ENCODE measurements around the gene CDH23. TPM values are rescaled to one million over a fixed set of nuclear protein-coding genes. Genes with fewer than 3 reads are reported as not detected.

The CDH23 gene
- total and polyA plus RNA-seq, 2 of the 8 experiments (the other 6 are each of a cell fraction or from before 2014, with no cell fraction given): 1.9 to 4.9 TPM

DNA sequence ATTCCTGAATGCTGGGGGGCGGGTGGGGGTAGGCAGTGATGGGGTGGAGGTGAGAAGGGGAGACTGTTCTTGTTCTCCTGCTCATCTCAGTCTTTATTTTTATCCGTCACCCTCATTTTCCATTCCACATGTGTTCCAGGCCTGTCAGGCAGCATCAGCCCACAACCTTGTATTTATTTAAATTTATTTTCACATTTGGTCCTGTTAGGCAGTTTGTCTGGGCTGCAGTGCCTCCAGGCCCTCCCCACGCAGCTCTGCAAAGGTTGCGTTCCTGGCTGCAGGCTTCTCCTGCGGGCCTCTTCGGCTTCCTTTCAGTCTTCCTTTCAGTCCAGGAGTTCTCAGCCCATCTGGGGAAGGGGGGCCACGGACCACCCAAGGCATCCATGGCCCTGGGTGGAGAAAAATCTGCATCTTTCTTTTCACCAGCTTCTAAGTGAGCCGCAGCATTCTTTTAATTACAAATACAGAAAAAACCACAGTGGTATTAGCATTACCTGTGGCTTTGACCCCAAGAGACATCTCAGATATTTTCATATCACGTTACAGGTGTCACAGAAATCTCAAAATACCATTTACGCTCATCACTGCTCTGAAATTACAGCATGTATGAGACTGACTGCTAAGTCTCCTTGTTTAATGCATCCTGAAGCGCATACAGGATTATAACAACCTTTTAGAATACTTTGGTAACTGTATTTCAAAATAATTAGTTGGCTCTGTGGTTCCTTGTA lies 228.9 kb downstream of the CDH23 start (continued):
- TF ChIP-seq, protein P1, sequence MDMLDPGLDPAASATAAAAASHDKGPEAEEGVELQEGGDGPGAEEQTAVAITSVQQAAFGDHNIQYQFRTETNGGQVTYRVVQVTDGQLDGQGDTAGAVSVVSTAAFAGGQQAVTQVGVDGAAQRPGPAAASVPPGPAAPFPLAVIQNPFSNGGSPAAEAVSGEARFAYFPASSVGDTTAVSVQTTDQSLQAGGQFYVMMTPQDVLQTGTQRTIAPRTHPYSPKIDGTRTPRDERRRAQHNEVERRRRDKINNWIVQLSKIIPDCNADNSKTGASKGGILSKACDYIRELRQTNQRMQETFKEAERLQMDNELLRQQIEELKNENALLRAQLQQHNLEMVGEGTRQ (IDR thresholded peaks at IDR 0.05; ENCODE audit: low read length): no peak
- no peak for TF ChIP-seq NRF1 (IDR thresholded peaks at IDR 0.05; ENCODE audit: low read depth, low read length)
- TF ChIP-seq RXRA (IDR thresholded peaks at IDR 0.05; ENCODE audit: insufficient read depth, low read depth, low read length): no peak
- TF ChIP-seq CTBP2 (IDR thresholded peaks at IDR 0.05; ENCODE audit: borderline replicate concordance, insufficient read depth, insufficient read length, low read length): no peak
- TF ChIP-seq CBX8 (IDR thresholded peaks at IDR 0.05; ENCODE audit: borderline replicate concordance, low read depth, low read length): no peak
